ENCODE results near the gene MYH15.
A peak's percentile ranks its signal among the peaks of the same experiment; 100 is the strongest.

MYH15 gene

DNA sequence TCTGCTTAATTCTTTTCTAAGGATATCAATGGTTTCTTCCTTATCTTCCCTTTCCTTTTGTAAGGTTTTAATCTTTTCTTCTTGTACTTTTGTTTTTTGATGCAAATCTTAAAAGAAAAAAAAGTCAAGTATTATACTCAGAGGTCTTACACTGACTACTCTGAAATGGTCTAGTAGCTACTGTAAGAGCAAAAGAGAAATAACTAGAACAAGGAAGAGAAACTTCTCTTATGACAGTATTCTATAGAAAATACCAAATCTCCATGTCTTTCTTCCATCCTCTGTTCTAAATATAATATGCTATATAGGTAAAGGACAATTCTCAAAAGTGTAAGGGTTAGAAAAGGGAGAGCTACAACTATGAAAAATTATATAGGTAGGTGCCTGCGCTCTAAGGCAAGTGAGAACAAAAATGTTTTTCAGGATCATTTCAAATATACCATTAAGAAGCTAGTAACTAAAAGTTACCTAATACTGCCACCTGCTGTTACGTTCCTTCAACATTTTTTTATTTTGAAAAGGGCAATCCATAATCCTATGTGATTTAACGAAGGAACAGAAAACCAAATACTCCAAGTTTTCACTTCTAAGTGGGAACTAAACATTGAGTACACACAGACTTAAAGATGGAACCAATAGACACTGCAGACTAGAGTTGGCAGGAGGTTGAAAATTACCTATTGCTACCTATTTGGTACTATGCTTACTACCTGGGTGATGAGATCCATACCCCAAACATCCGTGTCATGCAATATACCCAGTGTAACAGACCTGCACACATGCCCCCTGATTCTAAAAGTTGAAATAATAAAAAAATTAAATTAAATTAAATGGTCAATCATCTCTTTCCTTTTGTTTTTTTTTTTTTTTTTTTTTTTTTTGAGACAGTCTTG lies 42.1 kb upstream of the MYH15 start:
- TF ChIP-seq, protein P1, sequence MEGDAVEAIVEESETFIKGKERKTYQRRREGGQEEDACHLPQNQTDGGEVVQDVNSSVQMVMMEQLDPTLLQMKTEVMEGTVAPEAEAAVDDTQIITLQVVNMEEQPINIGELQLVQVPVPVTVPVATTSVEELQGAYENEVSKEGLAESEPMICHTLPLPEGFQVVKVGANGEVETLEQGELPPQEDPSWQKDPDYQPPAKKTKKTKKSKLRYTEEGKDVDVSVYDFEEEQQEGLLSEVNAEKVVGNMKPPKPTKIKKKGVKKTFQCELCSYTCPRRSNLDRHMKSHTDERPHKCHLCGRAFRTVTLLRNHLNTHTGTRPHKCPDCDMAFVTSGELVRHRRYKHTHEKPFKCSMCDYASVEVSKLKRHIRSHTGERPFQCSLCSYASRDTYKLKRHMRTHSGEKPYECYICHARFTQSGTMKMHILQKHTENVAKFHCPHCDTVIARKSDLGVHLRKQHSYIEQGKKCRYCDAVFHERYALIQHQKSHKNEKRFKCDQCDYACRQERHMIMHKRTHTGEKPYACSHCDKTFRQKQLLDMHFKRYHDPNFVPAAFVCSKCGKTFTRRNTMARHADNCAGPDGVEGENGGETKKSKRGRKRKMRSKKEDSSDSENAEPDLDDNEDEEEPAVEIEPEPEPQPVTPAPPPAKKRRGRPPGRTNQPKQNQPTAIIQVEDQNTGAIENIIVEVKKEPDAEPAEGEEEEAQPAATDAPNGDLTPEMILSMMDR (IDR thresholded peaks at IDR 0.05): peak; percentile 51
- no peaks in the 10 kb centered on the region for H3K27me3 ChIP-seq (ENCODE audit: control insufficient read depth, insufficient read depth, low read length)

DNA sequence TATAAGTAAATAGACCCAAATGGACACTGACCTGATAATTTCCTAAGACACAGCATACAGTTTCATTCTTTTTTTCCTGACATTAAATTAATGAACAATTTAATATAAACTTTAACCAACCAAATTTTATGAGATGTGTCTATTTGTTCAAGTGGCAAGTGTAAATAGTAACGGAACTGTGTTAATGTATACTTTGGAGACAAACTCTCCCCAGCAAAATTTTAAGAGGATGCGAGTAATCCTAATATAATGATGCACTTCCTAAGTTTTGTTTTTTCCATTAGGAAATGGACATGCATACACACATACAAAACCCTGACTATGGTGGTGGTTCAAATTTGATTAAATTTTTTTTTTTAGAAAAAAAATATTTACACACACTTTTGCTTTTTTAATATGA lies 38.5 kb upstream of the MYH15 start:
- no peaks in the 10 kb centered on the region for H3K9me3 ChIP-seq (ENCODE audit: control insufficient read depth, low read length)
- H3K4me3 ChIP-seq (ENCODE audit: low read depth, low read length): no peak overlapping the region
- H3K27me3 ChIP-seq (ENCODE audit: control insufficient read depth, insufficient read depth, low read length): no peaks in the 10 kb centered on the region
- no peak overlapping the region for H3K9ac ChIP-seq
- no peaks in the 10 kb centered on the region for H3K79me2 ChIP-seq
- H3K36me3 ChIP-seq (ENCODE audit: control insufficient read depth, insufficient read depth, low read length): no peaks in the 10 kb centered on the region
- H3K4me1 ChIP-seq: no peaks in the 10 kb centered on the region
- H2AFZ ChIP-seq: no peak overlapping the region
- TF ChIP-seq, protein P1 (IDR thresholded peaks at IDR 0.05): no peak
- no peak overlapping the region for H3K4me2 ChIP-seq (ENCODE audit: low read length)
- no peak overlapping the region for H3K27ac ChIP-seq

More for the DNA sequence above, 42.1 kb upstream of the MYH15 start:
- Histone ChIP-seq H2AFZ (peak overlapping the region; percentile 53), H3K4me1 (no peaks in the 10 kb centered on the region), H3K9ac (no peak overlapping the region), H3K9me3 (ENCODE audit: control insufficient read depth, low read length) (no peaks in the 10 kb centered on the region), H3K79me2 (no peaks in the 10 kb centered on the region), H3K36me3 (ENCODE audit: control insufficient read depth, insufficient read depth, low read length) (no peaks in the 10 kb centered on the region), H3K4me2 (ENCODE audit: low read length) (no peak overlapping the region), H3K4me3 (ENCODE audit: low read depth, low read length) (no peak overlapping the region), H3K27ac (no peak overlapping the region)

DNA sequence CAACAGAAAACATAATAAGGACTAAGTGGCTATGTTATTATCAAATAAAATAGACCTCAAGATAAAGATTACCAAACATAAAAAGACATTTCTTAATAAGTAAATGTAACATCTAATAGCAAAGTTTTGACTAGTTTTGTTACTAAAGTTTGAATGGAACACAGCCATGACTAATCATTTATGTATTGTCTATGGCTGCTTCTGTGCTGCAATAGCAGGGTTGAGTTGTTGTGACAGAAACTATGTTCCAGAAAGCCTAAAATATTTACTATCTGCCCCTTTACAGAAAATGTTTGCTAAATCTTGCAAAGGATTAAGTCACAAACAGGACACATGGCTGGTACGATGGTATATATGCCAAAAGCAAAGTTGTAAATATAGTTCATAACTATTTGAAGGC lies 37.9 kb upstream of the MYH15 start:
- H3K9ac ChIP-seq: no peak overlapping the region
- no peak overlapping the region for H3K4me2 ChIP-seq (ENCODE audit: low read length)
- no peaks in the 10 kb centered on the region for H3K9me3 ChIP-seq (ENCODE audit: control insufficient read depth, low read length)
- no peak overlapping the region for H2AFZ ChIP-seq
- TF ChIP-seq, protein P1 (IDR thresholded peaks at IDR 0.05): no peak
- no peaks in the 10 kb centered on the region for H3K79me2 ChIP-seq
- no peaks in the 10 kb centered on the region for H3K4me1 ChIP-seq
- H3K36me3 ChIP-seq (ENCODE audit: control insufficient read depth, insufficient read depth, low read length): no peaks in the 10 kb centered on the region
- H3K4me3 ChIP-seq (ENCODE audit: low read depth, low read length): no peak overlapping the region
- H3K27ac ChIP-seq: no peak overlapping the region
- no peaks in the 10 kb centered on the region for H3K27me3 ChIP-seq (ENCODE audit: control insufficient read depth, insufficient read depth, low read length)

DNA sequence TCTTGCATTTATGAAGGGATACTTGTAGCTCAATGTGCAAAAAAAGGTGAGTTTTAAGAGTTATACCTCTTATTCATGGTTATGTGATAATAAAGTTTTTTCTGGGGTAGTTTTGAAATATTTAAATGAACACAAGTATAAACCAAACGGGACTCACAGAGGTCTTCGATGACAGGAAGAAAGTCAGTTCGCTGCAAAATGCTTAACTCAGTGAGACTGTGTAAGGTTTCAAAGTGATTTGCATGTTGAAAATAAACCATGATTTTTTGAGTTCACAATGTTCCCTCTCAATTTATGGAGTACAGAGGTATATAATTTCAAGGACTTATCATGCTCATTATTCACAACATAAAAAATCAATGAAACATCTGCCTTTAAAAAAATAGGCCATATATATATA lies 36.3 kb upstream of the MYH15 start:
- peak overlapping the region; percentile 7 for H3K4me2 ChIP-seq (ENCODE audit: low read length)
- H3K4me3 ChIP-seq (ENCODE audit: low read depth, low read length): no peak overlapping the region
- TF ChIP-seq, protein P1 (IDR thresholded peaks at IDR 0.05): no peak
- no peak overlapping the region for H3K27ac ChIP-seq
- no peaks in the 10 kb centered on the region for H3K4me1 ChIP-seq
- no peak overlapping the region for H3K9ac ChIP-seq
- no peaks in the 10 kb centered on the region for H3K27me3 ChIP-seq (ENCODE audit: control insufficient read depth, insufficient read depth, low read length)
- H2AFZ ChIP-seq: no peak overlapping the region
- no peaks in the 10 kb centered on the region for H3K79me2 ChIP-seq
- no peaks in the 10 kb centered on the region for H3K9me3 ChIP-seq (ENCODE audit: control insufficient read depth, low read length)
- no peaks in the 10 kb centered on the region for H3K36me3 ChIP-seq (ENCODE audit: control insufficient read depth, insufficient read depth, low read length)

DNA sequence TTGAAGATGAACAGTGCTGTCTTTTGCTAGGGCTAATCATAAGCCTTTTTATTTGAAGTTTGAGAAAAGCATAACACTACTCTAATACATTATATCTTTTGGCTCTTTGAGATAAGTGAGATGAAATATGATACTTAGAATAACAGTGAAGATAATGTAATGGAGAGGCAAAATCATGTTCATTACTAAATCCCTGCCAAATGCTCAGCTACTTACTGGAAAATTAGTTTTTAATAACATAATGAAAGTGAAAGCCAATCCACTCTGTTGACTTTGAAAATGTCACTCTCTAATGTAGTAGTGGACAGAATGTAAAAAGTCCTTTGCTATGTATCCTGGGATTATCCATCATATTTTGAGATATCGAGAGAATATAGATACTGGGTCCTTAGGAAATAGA lies 35.9 kb upstream of the MYH15 start:
- H3K27ac ChIP-seq: no peak overlapping the region
- H3K4me1 ChIP-seq: no peaks in the 10 kb centered on the region
- TF ChIP-seq, protein P1 (IDR thresholded peaks at IDR 0.05): no peak
- H3K4me2 ChIP-seq (ENCODE audit: low read length): peak overlapping the region; percentile 7
- no peak overlapping the region for H3K9ac ChIP-seq
- no peaks in the 10 kb centered on the region for H3K9me3 ChIP-seq (ENCODE audit: control insufficient read depth, low read length)
- H3K27me3 ChIP-seq (ENCODE audit: control insufficient read depth, insufficient read depth, low read length): no peaks in the 10 kb centered on the region
- no peaks in the 10 kb centered on the region for H3K79me2 ChIP-seq
- no peak overlapping the region for H3K4me3 ChIP-seq (ENCODE audit: low read depth, low read length)
- H3K36me3 ChIP-seq (ENCODE audit: control insufficient read depth, insufficient read depth, low read length): no peaks in the 10 kb centered on the region
- H2AFZ ChIP-seq: no peak overlapping the region
